GM18502 (cell line): Measurements from ENCODE around the gene CDK2.
"Not testable (repeated sequence)": the region's sequence is repeated elsewhere in the genome, so short reads cannot be mapped to it uniquely, and the experiment has no call there.

ENCODE experiments used
- ATAC-seq: cut with Tn5 transposase; IDR thresholded peaks from one replicate; pipeline ENCODE4 v1.9.1; 2021; ENCODE audit warnings: mild to moderate bottlenecking; ENCODE audit not compliant: unreplicated experiment, poor library complexity

Gene CDK2

GRCh38 chr12:55974308-55974730 lies 7.7 kb downstream of the CDK2 start:
- ATAC-seq: peak; percentile 28

GRCh38 chr12:55978393-55978792 lies 11.8 kb downstream of the CDK2 start:
- ATAC-seq: no peak

GRCh38 chr12:55979069-55979468 lies 12.4 kb downstream of the CDK2 start:
- ATAC-seq: no peak

GRCh38 chr12:55981882-55982281 lies 15.3 kb downstream of the CDK2 start:
- ATAC-seq: not testable (repeated sequence)

GRCh38 chr12:55982319-55982936 lies 15.8 kb downstream of the CDK2 start:
- peak; percentile 82 for ATAC-seq

GRCh38 chr12:55983232-55983842 lies 16.7 kb downstream of the CDK2 start:
- ATAC-seq: no peak

- ATAC-seq: no peak
Observed at GRCh38 chr12:55984861-55985260, 18.2 kb downstream of the CDK2 start.

GRCh38 chr12:55985341-55985740 lies 18.7 kb downstream of the CDK2 start:
- no peak for ATAC-seq

GRCh38 chr12:55985976-55986375 lies 19.3 kb downstream of the CDK2 start:
- not testable (repeated sequence) for ATAC-seq

- ATAC-seq: no peak
Observed at GRCh38 chr12:55991110-55991509, 24.5 kb downstream of the CDK2 start.

- no peak for ATAC-seq
Observed at GRCh38 chr12:55993230-55993853, 26.7 kb downstream of the CDK2 start.

- no peak for ATAC-seq
Observed at GRCh38 chr12:55995366-55995765, 28.7 kb downstream of the CDK2 start.

GRCh38 chr12:55996201-55996714 lies 29.6 kb downstream of the CDK2 start:
- no peak for ATAC-seq

GRCh38 chr12:55996715-55997534 lies 30.3 kb downstream of the CDK2 start, which contains the start of gene SUOX:
Gene SUOX, plus strand, starts transcription at chr12:55997276. Its CDS starts 4,946 bp downstream, at chr12:56002222.
- ATAC-seq: peak; percentile 98

GRCh38 chr12:55997535-55997859 lies 30.9 kb downstream of the CDK2 start:
- ATAC-seq: no peak

- ATAC-seq: not testable (repeated sequence)
Observed at GRCh38 chr12:55999522-55999921, 32.9 kb downstream of the CDK2 start.

GRCh38 chr12:55999999-56000540 lies 33.4 kb downstream of the CDK2 start:
- not testable (repeated sequence) for ATAC-seq

- no peak for ATAC-seq
Observed at GRCh38 chr12:56001487-56002100, 35.0 kb downstream of the CDK2 start.

- ATAC-seq: not testable (repeated sequence)
Observed at GRCh38 chr12:56003376-56003775, 36.7 kb downstream of the CDK2 start.

GRCh38 chr12:56004211-56004610 lies 37.6 kb downstream of the CDK2 start:
- no peak for ATAC-seq
